Stimulated activated CD4-positive, alpha-beta T cell treated with anti-CD3 and anti-CD28 coated beads, Interleukin-4, amount 100 ng/mL, for 4 hours (primary cell): ENCODE results near the gene SELENOI.

Experiments used
- DNase-seq, 2 experiments: peaks; one replicate each; pipeline ENCODE4 v3.0.0-alpha.2; 2020

Gene SELENOI

GRCh38 chr2:26412091-26412673 is 66.2 kb downstream of the SELENOI start:
- peak in 1 of 2 experiments; percentile 9 for DNase-seq

- DNase-seq, result no peak
These were observed 68.4 kb downstream of the SELENOI start for GRCh38 chr2:26414311-26414710.

- DNase-seq, result no peak
These were observed 76.0 kb downstream of the SELENOI start for GRCh38 chr2:26421961-26422360.

GRCh38 chr2:26422947-26423629 is 77.1 kb downstream of the SELENOI start:
- no peak for DNase-seq

GRCh38 chr2:26423750-26424149 is 77.8 kb downstream of the SELENOI start:
- no peak for DNase-seq

- DNase-seq, result no peak
These were observed 78.3 kb downstream of the SELENOI start for GRCh38 chr2:26424221-26424620.

GRCh38 chr2:26428846-26429245 is 82.9 kb downstream of the SELENOI start:
- DNase-seq, result no peak

- no peak for DNase-seq
These were observed 84.0 kb downstream of the SELENOI start for GRCh38 chr2:26429779-26430578.

GRCh38 chr2:26430826-26431225 is 84.9 kb downstream of the SELENOI start:
- no peak for DNase-seq

- DNase-seq, result no peak
These were observed 86.4 kb downstream of the SELENOI start for GRCh38 chr2:26432363-26432762.

- DNase-seq, result no peak
These were observed 86.9 kb downstream of the SELENOI start for GRCh38 chr2:26432859-26433258.

- no peak for DNase-seq
These were observed 89.2 kb downstream of the SELENOI start for GRCh38 chr2:26435106-26435505.

- DNase-seq, result no peak
These were observed 92.6 kb downstream of the SELENOI start for GRCh38 chr2:26438526-26438925.

GRCh38 chr2:26438926-26439325 is 93.0 kb downstream of the SELENOI start:
- no peak for DNase-seq

- DNase-seq, result no peak
These were observed 96.4 kb downstream of the SELENOI start for GRCh38 chr2:26442301-26442700.

- no peak for DNase-seq
These were observed 96.8 kb downstream of the SELENOI start for GRCh38 chr2:26442707-26443106.

- no peak for DNase-seq
These were observed 98.3 kb downstream of the SELENOI start for GRCh38 chr2:26444236-26444635.
